HG02642 (cell line): ENCODE results near the gene ZIM2.

Source experiments
- ATAC-seq: cut with Tn5 transposase; IDR thresholded peaks from one replicate; pipeline ENCODE4 v1.9.1; 2021; ENCODE audit warnings: mild to moderate bottlenecking; ENCODE audit not compliant: unreplicated experiment, poor library complexity

ZIM2 gene

DNA sequence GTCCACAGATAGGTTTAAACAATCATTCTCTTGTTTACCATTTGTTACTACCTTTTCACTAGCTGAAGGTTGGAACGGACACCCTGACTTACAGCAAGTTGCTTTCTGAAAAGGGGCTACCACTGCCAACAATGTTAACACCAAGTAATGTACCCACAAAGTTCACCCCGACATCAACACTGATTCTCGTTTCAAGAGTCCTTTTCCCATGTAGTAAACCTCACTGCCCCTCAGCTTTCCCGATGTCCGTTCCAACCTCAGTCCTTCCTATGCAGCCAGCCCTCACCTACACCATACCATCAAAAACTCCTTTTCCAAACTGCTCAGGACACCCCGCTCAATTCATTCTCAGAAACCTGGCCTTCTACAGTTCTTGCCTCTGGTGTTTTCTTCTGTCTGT is 29.0 kb downstream of the ZIM2 start:
- ATAC-seq = no peak

- ATAC-seq = no peak
Observed at GRCh38 chr19:56810260-56810659, 30.3 kb downstream of the ZIM2 start.

DNA sequence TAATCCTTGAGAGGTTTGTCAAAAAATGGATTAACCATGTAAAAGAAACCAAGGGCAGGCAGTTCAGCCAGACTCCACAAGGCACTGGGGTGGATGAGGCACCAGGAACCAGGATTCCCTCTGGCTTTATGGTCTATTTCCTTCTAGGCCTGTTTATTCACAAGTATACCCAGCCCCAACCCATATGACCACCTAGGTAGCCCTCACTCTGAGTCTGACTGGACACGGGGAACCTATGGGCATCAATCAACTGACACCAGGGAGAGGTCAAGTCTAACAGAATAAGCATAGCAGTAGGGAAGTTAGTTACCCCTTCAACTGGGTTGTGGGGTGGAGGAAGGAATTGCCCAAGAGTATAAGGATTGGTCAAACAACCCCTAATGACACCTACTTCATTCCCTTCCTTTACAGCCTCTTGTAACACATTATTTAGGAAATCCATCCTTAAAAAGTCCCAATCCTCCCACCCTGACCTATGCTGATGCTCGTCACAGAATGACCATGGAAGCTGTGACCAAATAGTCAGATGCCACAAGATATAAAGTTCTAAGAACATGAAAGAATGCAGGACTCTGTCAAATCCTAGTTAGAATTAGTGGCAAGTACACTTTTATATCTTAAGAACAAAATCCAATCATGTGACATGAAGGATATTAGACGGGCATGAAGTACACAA is 31.7 kb downstream of the ZIM2 start:
- ATAC-seq = no peak

GRCh38 chr19:56806639-56807038 is 33.9 kb downstream of the ZIM2 start:
- ATAC-seq = no peak

GRCh38 chr19:56778351-56778750 is 62.2 kb downstream of the ZIM2 start:
- no peak for ATAC-seq

DNA sequence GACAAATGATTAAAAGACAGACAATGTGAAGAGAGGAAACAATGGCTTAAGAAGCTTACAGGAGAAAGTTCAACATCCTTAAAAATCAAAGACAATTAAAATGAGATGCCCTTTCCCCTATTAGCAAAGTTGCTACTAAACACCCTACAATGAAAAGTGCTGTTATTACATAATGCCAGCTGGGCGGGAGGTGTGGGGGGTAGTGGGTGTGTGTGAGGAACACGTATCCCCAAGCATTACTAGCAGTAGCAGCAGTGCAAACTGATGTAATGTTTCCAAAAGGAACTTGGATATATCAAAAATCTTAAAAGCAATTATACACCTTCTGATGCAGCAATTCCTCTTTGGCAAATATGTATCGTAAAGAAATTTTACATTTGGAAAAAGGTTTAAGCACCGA is 70.9 kb downstream of the ZIM2 start:
- ATAC-seq = no peak

DNA sequence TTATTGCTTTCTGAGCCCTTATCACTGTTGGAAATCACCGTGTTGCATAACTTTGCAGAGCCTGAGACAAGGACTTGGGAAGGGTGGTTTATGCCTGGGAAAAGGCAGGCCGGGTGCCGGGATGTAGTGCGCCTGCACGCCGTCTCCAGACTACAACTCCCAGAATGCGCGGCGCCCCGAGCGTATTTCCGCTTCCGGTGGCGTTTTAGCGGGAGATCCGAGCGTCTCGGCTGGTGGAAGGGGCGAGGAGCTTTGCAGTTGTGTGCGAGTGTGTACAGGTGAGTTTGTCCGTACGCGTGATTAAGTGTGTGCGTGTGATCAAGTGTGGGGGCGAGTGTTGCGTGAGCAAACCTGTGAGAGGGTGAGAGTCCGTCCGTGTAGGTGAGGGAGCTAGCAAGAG is 75.4 kb downstream of the ZIM2 start:
- ATAC-seq = no peak

- ATAC-seq = no peak
Observed at GRCh38 chr19:56764196-56764695, 76.3 kb downstream of the ZIM2 start.

DNA sequence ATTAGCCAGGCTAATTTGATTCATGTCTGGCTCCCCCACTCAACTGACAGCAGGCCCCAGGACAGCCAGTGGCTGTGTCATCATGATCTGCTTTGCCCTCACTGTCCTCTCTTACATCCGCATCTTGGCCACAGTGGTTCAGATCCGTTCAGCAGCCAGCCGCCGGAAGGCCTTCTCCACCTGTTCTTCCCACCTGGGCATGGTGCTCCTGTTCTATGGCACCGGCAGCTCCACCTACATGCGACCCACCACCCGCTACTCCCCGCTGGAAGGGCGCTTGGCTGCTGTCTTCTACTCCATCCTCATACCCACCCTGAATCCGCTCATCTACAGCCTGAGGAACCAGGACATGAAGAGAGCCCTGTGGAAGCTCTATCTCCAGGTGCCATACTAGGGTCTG is 79.7 kb downstream of the ZIM2 start:
- ATAC-seq = no peak

DNA sequence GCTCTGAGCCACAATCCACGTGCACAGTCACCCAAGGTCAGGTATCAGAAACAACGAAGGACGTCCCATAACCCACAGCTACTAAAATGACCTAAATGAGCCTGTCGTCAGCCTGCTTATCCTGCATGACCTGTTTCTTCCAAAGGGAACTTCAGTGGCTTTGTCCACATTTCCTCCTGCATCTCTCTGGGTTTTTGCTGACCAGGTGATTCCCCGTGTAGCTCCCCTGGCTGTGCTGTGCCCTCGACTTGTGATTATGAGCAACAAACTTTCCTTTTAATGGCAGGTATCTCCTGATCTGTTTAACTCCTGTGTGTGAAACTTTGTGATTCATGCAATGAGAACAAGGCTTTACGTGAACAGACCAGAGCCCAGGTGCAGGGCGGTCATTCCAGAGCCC is 81.0 kb downstream of the ZIM2 start:
- ATAC-seq = no peak

GRCh38 chr19:56751078-56751489 is 89.4 kb downstream of the ZIM2 start:
- ATAC-seq = no peak

- ATAC-seq = no peak
Observed at GRCh38 chr19:56750658-56751057, 89.9 kb downstream of the ZIM2 start.

GRCh38 chr19:56748378-56748777 is 92.1 kb downstream of the ZIM2 start:
- no peak for ATAC-seq

DNA sequence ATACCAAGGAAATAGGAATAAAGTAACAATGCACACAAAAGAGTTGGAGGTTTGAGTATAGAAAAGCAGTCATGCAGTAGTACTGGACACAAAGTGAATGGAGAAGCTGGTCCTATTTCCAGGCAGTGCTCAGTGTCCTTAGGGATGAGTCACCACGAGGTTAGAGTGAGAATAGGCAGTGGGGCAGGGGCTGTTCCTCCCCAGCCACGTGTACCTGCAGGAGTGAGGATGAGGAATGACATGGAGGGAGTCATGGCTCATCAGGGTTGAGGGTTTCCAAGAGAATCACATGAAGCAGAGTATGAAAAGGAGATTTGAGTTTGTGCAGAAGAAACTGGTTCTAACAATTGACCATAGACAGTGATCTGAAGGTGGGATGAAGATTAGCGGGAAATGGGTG is 94.2 kb downstream of the ZIM2 start:
- no peak for ATAC-seq

GRCh38 chr19:56740501-56740900 is 100.0 kb downstream of the ZIM2 start:
- ATAC-seq = no peak

DNA sequence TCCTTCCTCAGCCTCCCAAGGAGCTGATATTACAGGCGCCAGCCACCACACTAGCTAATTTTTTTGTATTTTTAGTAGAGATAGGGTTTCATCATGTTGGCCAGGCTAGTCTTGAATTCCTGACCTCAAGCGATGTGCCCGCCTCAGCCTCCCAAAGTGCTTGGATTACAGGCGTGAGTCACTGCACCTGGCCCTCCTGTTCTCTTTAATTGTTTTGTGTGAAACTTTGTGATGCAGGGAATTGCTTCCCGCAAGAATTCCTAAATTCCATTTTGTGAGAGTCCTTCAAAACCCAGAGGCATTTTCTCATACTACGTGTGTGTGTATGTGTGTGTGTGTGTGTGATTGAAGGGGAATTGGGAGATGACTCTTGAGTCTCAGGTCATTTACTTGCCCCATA is 104.0 kb downstream of the ZIM2 start:
- no peak for ATAC-seq

GRCh38 chr19:56732976-56733375 is 107.5 kb downstream of the ZIM2 start:
- no peak for ATAC-seq

DNA sequence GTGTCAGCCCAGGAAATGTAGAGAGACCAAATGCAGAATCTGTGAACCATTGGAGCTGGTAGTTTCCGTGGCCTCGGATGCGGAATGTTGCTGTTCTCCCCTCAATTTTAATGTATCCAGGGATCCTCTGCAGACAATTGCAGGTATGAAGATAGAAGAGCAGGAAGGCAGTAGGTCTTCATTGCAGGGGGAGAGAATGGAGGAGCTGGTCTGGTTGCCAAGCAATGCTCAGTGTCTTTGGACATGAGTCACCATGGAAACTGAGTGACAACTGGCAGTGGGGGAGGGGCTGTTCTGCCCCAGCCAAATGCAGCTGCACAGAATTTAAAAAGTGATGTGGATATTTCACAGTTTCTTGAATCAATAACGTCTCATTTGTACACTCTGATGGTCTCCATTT is 112.8 kb downstream of the ZIM2 start:
- ATAC-seq = no peak

DNA sequence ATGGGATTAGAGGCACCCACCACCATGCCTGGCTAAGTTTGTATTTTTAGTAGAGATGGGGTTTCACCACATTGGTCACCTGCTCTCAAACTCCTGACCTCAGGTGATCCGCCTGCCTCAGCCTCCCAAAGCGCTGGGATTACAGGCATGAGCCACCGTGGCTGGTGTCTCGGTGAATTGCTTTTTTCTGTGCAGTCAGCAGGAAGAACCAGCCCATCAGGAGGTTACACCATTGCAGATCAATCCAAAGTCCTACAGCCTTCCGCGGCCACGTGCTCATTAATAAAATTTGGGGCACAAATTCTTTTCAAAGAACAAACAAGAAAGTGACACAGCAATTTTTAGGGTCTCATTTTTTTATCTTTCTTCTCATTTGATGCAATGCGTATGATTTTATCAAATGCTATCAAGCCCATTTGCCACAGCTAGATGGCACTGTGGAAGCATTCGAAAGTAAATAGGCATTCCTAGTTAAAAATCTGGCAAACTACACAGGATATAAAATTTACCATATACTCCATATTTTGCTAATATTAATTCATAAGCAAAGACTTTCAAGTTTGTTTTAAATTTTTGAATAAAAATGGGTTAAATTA is 114.6 kb downstream of the ZIM2 start:
- no peak for ATAC-seq
